Heart left ventricle (tissue), 16 donors: Measurements from ENCODE around the gene SHISA9. TPM values are rescaled to one million over a fixed set of nuclear protein-coding genes. Genes with fewer than 3 reads are reported as not detected.

Experiments used
- ATAC-seq, 4 donors: fragments of 200-7000 bp; cut with Tn5 transposase; one replicate each; pipeline ENCODE4 v1.9.1; 2020 to 2022; ENCODE audit warnings: moderate library complexity in 4 of 4, mild to moderate bottlenecking in 3 of 4, moderate number of reproducible peaks in 1 of 4
- DNase-seq, 5 donors: peaks; one replicate each; pipeline ENCODE4 v3.0.0-alpha.2; 2020
- H3K27ac ChIP-seq, 12 donors: fragments of 200-600 bp; sonication (generic) in 4 of 12; one replicate each; pipeline versions ENCODE4 v1.5.0 to v1.8.0; 2016 to 2022; ENCODE audit warnings: mild to moderate bottlenecking in 2 of 12
- H3K27me3 ChIP-seq, 9 donors: fragments of 200-600 bp; sonication (generic) in 2 of 9; one replicate each; pipeline versions ENCODE4 v1.5.1 to v1.8.0; 2016 to 2022; ENCODE audit warnings: mild to moderate bottlenecking in 3 of 9
- H3K36me3 ChIP-seq, 9 donors: fragments of 200-600 bp; sonication (generic) in 2 of 9; one replicate each; pipeline versions ENCODE4 v1.5.0 to v1.8.0; 2018 to 2022; ENCODE audit warnings: mild to moderate bottlenecking in 2 of 9
- H3K4me1 ChIP-seq, 12 donors: fragments of 200-600 bp; sonication (generic) in 4 of 12; one replicate each; pipeline versions ENCODE4 v1.5.0 to v1.8.0; 2016 to 2022; ENCODE audit warnings: mild to moderate bottlenecking in 3 of 12
- H3K4me3 ChIP-seq, 12 donors: fragments of 200-600 bp; sonication (generic) in 4 of 12; one replicate each; pipeline versions ENCODE4 v1.5.0 to v1.8.0; 2017 to 2022; ENCODE audit warnings: mild to moderate bottlenecking in 9 of 12, moderate library complexity in 4 of 12
- H3K9me3 ChIP-seq, 12 donors: fragments of 200-600 bp; sonication (generic) in 4 of 12; one replicate each; pipeline versions ENCODE4 v1.5.0 to v1.8.0; 2016 to 2022; ENCODE audit warnings: mild to moderate bottlenecking in 1 of 12
- POLR2A ChIP-seq, 2 donors: fragments of 450-650 bp; IDR thresholded peaks; one replicate each; pipeline ENCODE4 v1.6.1; 2017; ENCODE audit warnings: antibody characterized with exemption in 2 of 2, mild to moderate bottlenecking in 2 of 2, moderate library complexity in 2 of 2
- WGBS, 4 donors: extraction: QIAGEN DNeasy Blood & Tissue Kit in 2 of 4; methylation state at CpG; one replicate each; pipeline versions ENCODE4 v1.1.5 to v1.1.7; 2013 to 2018; 5-methylcytosine and 5-hydroxymethylcytosine counted together
- intact Hi-C, 10 donors: fragments of 100-400 bp; cut with DNase I; formaldehyde crosslinking; loops; one replicate each; pipeline versions ENCODE4 v1.11.1 to v1.14.2; 2022
- polyA plus RNA-seq, 2 donors: library from polyadenylated mRNA; stranded (reverse); fragments of 200-250 nt; gene quantifications; one replicate each; pipeline ENCODE4 v1.2.3, GENCODE V29; 2013
- total RNA-seq, 9 donors: library from RNA; depleted of rRNA in 2 of 9; stranded (reverse); fragments of >200 nt in 2 of 9; fragmentation: NEBNext Ultra II Directional in 3 of 9; extraction: Animal tissue kit (Norgen Biotek cat#: 25700) in 3 of 9; gene quantifications; one replicate each; pipeline versions ENCODE4 v1.1.0 to v1.2.4, GENCODE V29; 2016 to 2023
- TF ChIP-seq, protein P1 (sequence below), 12 donors: fragments of 200-600 bp; sonication (generic) in 4 of 12; IDR thresholded peaks; one replicate each; pipeline versions ENCODE4 v1.5.0 to v1.8.0; 2018 to 2022; ENCODE audit warnings: antibody characterized with exemption in 12 of 12, mild to moderate bottlenecking in 5 of 12
- donor health status: ischemic (EF 13 %, LVEDD 7.1; RV severe dilation, severe dysfunction).
- donor health status: healthy with polysubstance abuse.
- donor health status: DM: no; HTN: yes; CAD: no.
- donor health status: DM: no; HTN: no; CAD: no.
- donor health status: ischemic (EF 25% LVEDD 6.9; RV normal size, moderate dysfunction).
- donor health status: ischemic (EF 25% LVEDD 5.7; RV mildly dilated, moderate dysfunction).
- donor health status: healthy.
- donor health status: DM: yes; HTN: yes; CAD: no.
- donor health status: ischemic (EF 35%, LVEDD 5.7; RV mildly dilated, moderate dysfunction).
- donor health status: nonischemic (EF 11% LVEDD 7.7; RV severe dilation, severe dysfunction).
- donor health status: DM: yes; HTN: yes; CAD: no.
- donor health status: PGD.
- donor health status: ischemic (EF 29% LVEDD 5.4; RV normal size, mild dysfunction).
- donor health status: nonischemic (EF 23%, LVEDD 6.1; RV moderate dilation, normal function).

Gene SHISA9
- total and polyA plus RNA-seq, 11 donors: 0.08 to 0.83 (median 0.24) TPM; not detected in 1

DNA sequence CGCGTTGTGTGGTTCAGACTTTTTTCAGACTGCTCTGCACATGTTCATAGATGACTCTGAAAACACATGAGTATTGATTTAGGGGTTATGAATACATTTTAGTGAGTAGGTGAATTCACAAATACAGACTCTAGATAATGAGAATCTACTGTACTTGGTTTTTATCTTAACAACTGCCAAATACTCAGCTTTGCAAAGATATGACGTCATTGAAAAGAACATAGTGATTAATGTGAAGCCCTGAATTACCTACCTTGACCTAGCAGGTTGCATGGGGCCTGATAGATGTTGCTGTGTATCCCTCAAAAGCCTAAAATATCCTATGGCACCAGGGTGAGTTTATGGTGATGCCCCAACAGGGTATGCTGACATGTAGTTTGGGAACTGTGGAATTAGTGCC, 98.0 kb downstream of the SHISA9 start:
- no peaks in the 10 kb centered on the region for H3K9me3 ChIP-seq
- no peak overlapping the region for H3K27ac ChIP-seq
- H3K27me3 ChIP-seq: no peaks in the 10 kb centered on the region
- TF ChIP-seq, protein P1, sequence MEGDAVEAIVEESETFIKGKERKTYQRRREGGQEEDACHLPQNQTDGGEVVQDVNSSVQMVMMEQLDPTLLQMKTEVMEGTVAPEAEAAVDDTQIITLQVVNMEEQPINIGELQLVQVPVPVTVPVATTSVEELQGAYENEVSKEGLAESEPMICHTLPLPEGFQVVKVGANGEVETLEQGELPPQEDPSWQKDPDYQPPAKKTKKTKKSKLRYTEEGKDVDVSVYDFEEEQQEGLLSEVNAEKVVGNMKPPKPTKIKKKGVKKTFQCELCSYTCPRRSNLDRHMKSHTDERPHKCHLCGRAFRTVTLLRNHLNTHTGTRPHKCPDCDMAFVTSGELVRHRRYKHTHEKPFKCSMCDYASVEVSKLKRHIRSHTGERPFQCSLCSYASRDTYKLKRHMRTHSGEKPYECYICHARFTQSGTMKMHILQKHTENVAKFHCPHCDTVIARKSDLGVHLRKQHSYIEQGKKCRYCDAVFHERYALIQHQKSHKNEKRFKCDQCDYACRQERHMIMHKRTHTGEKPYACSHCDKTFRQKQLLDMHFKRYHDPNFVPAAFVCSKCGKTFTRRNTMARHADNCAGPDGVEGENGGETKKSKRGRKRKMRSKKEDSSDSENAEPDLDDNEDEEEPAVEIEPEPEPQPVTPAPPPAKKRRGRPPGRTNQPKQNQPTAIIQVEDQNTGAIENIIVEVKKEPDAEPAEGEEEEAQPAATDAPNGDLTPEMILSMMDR (IDR thresholded peaks at IDR 0.05): no peak
- TF ChIP-seq POLR2A (IDR thresholded peaks at IDR 0.05): no peak
- H3K36me3 ChIP-seq: no peaks in the 10 kb centered on the region
- H3K4me3 ChIP-seq: no peak overlapping the region
- no peaks in the 10 kb centered on the region for H3K4me1 ChIP-seq
- DNase-seq (no peak), ATAC-seq (no peak)
- intact Hi-C loops: no loop called here
- 86 to 89% (median 88%) methylated on average over 3 of the region's 3 CpGs for WGBS, 4 donors

DNA sequence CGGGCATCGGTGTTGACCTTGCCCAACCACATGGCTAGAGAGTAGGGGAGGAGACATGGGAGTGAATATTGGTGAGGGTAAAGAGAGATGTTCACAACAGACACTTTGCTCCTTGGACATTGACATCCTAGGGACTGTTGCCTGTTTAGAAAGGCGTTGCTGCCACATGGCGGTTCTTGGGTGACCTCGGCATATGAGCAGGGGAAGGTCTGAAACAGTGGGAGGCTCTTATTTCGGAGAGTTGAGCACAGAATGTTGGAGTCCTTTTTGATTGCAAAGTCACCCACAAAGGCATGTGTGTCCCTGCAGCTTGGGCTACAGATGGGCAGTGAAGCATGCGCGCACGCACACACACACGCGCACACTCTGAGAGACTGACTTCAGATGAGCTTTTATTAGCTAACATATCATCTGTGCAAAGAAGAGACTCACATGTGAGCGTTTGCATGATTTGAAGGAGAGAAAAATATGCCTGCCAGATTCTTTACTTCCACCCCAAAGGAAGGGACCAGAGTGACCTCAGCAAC, 104.4 kb downstream of the SHISA9 start:
- no peak overlapping the region for H3K27ac ChIP-seq
- intact Hi-C loops: no loop called here
- H3K4me1 ChIP-seq: no peaks in the 10 kb centered on the region
- WGBS, 4 donors: 77 to 81% (median 80%) methylated on average over 12 of the region's 12 CpGs
- H3K4me3 ChIP-seq: no peak overlapping the region
- DNase-seq (no peak), ATAC-seq (no peak)
- no peak for TF ChIP-seq POLR2A (IDR thresholded peaks at IDR 0.05)
- TF ChIP-seq, protein P1 (IDR thresholded peaks at IDR 0.05): no peak
- H3K27me3 ChIP-seq: no peaks in the 10 kb centered on the region
- no peaks in the 10 kb centered on the region for H3K36me3 ChIP-seq
- H3K9me3 ChIP-seq: no peaks in the 10 kb centered on the region

DNA sequence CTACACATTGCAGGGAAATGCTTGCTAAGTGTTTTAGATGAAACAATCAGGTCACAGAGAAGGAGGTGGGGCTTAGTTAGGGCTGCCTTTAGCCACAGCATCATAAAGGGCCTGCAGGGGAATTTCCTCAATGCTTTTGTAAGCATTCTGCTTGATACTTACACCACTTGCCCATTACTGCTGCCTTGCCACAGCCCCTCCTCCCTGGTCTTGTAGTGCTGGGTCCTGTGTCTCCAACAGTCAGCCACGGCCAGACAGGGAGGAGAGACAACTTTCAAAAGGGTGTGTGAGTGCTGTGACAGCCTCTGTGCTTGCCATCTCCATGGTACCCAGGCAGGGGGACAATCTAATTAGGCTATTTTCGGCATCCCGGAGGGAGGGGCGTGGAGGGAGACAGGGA, 111.2 kb downstream of the SHISA9 start:
- Histone ChIP-seq H3K4me3 (no peak overlapping the region), H3K27me3 (peaks cover 0 to 3% (median 0%) of the 10 kb centered on the region in 9 donors), H3K4me1 (no peaks in the 10 kb centered on the region), H3K9me3 (no peaks in the 10 kb centered on the region), H3K36me3 (no peaks in the 10 kb centered on the region), H3K27ac (no peak overlapping the region)
- WGBS, 4 donors: 11 to 50% (median 16%) methylated on average over 4 of the region's 4 CpGs
- TF ChIP-seq, protein P1 (IDR thresholded peaks at IDR 0.05): no peak
- ATAC-seq (no peak), DNase-seq (no peak)
- intact Hi-C loops: no loop called here

DNA sequence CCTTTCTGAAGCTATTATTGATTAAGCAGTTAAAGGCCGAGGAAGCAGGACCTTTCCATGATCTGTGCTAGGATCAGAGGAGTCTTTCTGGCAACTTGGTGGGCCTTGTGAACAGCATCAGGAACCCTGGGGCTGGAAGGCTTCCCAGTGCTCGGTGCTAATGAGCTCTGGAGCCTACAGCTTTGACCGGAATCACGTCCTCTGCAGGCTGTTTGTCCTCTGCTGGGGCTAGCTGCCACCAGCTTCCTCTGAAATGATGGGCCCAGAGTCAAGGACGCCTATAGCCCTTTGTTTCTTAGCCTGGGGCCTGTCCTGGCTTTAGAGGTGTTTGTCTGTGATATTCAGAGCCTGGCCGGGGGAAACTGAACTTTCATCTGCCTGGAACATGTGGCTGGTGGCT, 111.6 kb downstream of the SHISA9 start:
- DNase-seq (no peak), ATAC-seq (no peak)
- Histone ChIP-seq H3K9me3 (no peaks in the 10 kb centered on the region), H3K27ac (no peak overlapping the region), H3K4me3 (no peak overlapping the region), H3K27me3 (peaks cover 0 to 3% (median 0%) of the 10 kb centered on the region in 9 donors), H3K36me3 (no peaks in the 10 kb centered on the region), H3K4me1 (no peaks in the 10 kb centered on the region)
- intact Hi-C loops: no loop called here
- 23 to 38% (median 27%) methylated on average over 6 of the region's 6 CpGs for WGBS, 4 donors
- TF ChIP-seq, protein P1 (IDR thresholded peaks at IDR 0.05): no peak
